Neural crest cell (in vitro differentiated cells): Measurements from ENCODE around the gene FBXL17. TPM values are rescaled to one million over a fixed set of nuclear protein-coding genes. Genes with fewer than 3 reads are reported as not detected.

Experiments used
- DNase-seq: peaks from one replicate; pipeline ENCODE4 v3.0.0; 2021; ENCODE audit warnings: low read depth, mixed read lengths, low spot score
- H3K27ac Mint-ChIP-seq: one replicate; pipeline ENCODE4 v1.8.0; 2021; ENCODE audit warnings: mild to moderate bottlenecking, mixed read lengths; ENCODE audit not compliant: unreplicated experiment
- H3K27me3 Mint-ChIP-seq: 2 replicates; pipeline ENCODE4 v1.8.0; 2021; ENCODE audit warnings: low read depth, mild to moderate bottlenecking, mixed read lengths
- H3K36me3 Mint-ChIP-seq: 2 replicates; pipeline ENCODE4 v1.8.0; 2021; ENCODE audit warnings: low read depth, mild to moderate bottlenecking, mixed read lengths
- H3K4me1 Mint-ChIP-seq: 2 replicates; pipeline ENCODE4 v1.8.0; 2021; ENCODE audit warnings: mixed read lengths
- H3K4me3 Mint-ChIP-seq: one replicate; pipeline ENCODE4 v1.8.0; 2021; ENCODE audit warnings: mild to moderate bottlenecking, mixed read lengths
- H3K9me3 Mint-ChIP-seq: 2 replicates; pipeline ENCODE4 v1.8.0; 2021; ENCODE audit warnings: mixed read lengths
- total RNA-seq: library from RNA; stranded (reverse); gene quantifications from 2 replicates; pipeline ENCODE4 v1.2.1, GENCODE V29; 2021
- TF ChIP-seq, protein P1 (sequence below): fragments of 200-600 bp; sonication (generic); conservative IDR thresholded peaks from 2 replicates; pipeline ENCODE4 v1.5.0; 2021; ENCODE audit warnings: antibody characterized with exemption, mild to moderate bottlenecking

Gene FBXL17
- total RNA-seq, 1 donor from 2014 or later = 17.8 TPM

DNA sequence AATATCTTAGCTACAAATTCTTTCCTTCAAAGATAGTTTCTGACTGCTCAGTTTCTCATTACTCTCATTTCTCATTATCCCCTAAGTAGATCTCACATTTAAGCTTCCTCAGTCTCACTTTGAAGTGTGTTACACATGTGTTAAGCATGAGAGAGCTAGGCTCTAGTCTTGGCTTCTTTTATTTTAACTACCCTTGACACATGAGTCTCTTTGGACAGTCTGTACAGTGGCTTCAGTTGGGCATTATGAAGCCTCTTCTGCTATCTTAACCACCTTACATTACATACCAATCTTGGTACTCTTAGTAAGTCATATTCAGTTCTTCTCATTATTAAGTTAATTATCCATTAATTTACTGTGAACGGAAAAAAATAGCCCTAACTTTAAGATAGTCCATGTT is 232.5 kb downstream of the FBXL17 start:
- H3K4me1 Mint-ChIP-seq = no peaks in the 10 kb centered on the region

DNA sequence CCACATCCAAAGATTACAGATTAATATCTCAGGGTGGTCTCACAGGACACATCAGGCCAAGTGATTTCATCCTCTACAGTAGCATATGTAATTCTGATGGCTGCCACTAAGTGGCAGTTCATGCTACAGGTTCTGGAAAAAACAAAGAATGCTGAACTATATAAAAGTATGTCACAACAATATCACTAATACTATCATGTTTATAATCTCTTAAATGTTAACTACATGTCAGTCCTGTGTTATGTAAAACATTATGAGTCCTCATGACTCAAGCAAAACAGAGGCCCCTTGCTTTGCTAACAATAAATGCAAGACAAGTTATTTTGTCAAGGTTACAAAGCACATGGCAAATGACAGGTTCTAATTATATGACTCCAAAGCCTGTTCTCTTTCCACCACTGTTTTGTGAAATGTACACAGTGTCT is 233.2 kb downstream of the FBXL17 start:
- peaks cover 5% of the 10 kb centered on the region for H3K9me3 Mint-ChIP-seq
- H3K27ac Mint-ChIP-seq = no peak overlapping the region
- H3K36me3 Mint-ChIP-seq = peaks cover 4% of the 10 kb centered on the region
- H3K27me3 Mint-ChIP-seq = no peaks in the 10 kb centered on the region
- TF ChIP-seq, protein P1, sequence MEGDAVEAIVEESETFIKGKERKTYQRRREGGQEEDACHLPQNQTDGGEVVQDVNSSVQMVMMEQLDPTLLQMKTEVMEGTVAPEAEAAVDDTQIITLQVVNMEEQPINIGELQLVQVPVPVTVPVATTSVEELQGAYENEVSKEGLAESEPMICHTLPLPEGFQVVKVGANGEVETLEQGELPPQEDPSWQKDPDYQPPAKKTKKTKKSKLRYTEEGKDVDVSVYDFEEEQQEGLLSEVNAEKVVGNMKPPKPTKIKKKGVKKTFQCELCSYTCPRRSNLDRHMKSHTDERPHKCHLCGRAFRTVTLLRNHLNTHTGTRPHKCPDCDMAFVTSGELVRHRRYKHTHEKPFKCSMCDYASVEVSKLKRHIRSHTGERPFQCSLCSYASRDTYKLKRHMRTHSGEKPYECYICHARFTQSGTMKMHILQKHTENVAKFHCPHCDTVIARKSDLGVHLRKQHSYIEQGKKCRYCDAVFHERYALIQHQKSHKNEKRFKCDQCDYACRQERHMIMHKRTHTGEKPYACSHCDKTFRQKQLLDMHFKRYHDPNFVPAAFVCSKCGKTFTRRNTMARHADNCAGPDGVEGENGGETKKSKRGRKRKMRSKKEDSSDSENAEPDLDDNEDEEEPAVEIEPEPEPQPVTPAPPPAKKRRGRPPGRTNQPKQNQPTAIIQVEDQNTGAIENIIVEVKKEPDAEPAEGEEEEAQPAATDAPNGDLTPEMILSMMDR = peak; percentile 67
- no peak overlapping the region for H3K4me3 Mint-ChIP-seq
- H3K4me1 Mint-ChIP-seq = no peaks in the 10 kb centered on the region
- no peak for DNase-seq

More for the DNA sequence above, 232.5 kb downstream of the FBXL17 start:
- Mint-ChIP-seq H3K27me3 (no peaks in the 10 kb centered on the region), H3K27ac (peak overlapping the region; percentile 30), H3K36me3 (peaks cover 7% of the 10 kb centered on the region), H3K4me3 (no peak overlapping the region), H3K9me3 (peaks cover 8% of the 10 kb centered on the region)
- no peak for DNase-seq
- TF ChIP-seq, protein P1 = no peak

DNA sequence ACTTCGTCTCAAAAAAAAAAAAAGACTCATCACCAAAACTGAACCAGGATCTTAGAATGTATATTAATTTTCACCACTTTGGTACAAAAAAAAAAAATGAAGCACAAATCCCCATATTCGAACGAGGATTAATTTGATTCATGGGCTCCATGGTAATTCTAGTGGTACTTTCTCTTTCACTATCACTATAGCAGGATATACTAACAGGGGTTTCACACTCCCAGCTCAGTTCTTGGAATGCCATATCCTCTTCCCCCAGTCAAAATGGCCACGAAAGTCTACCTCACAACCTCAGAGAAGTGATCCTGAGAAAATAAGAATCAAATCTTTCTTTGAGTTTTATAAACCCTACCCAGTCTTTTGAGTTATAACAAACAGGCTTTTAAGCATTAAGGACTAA is 235.7 kb downstream of the FBXL17 start:
- DNase-seq = no peak
- Mint-ChIP-seq H3K4me1 (no peaks in the 10 kb centered on the region), H3K27me3 (no peaks in the 10 kb centered on the region), H3K4me3 (no peak overlapping the region), H3K27ac (no peak overlapping the region), H3K9me3 (no peaks in the 10 kb centered on the region), H3K36me3 (peaks cover 4% of the 10 kb centered on the region)
- TF ChIP-seq, protein P1 = no peak

DNA sequence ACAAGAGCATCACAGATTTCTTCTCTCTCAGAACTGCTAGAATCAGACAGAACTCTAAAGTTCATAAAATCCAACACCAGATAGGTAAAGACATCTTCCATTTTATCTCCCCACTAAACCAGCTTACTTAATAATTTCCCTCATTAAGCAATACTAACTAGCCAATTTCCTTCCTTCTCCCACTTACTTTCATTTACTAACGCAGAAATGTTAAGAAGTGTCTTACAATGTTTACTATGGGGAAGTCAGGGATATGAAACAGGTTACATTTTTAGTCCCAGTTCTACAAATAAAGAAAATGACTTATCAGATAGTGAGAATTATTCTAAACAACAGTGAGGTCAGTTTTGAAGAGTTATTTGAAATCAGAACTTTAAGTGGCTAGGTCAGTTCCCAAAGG is 236.5 kb downstream of the FBXL17 start:
- no peak overlapping the region for H3K27ac Mint-ChIP-seq
- H3K9me3 Mint-ChIP-seq = no peaks in the 10 kb centered on the region
- no peaks in the 10 kb centered on the region for H3K27me3 Mint-ChIP-seq
- H3K4me3 Mint-ChIP-seq = no peak overlapping the region
- TF ChIP-seq, protein P1 = no peak
- H3K36me3 Mint-ChIP-seq = peaks cover 4% of the 10 kb centered on the region
- H3K4me1 Mint-ChIP-seq = no peaks in the 10 kb centered on the region
- no peak for DNase-seq

DNA sequence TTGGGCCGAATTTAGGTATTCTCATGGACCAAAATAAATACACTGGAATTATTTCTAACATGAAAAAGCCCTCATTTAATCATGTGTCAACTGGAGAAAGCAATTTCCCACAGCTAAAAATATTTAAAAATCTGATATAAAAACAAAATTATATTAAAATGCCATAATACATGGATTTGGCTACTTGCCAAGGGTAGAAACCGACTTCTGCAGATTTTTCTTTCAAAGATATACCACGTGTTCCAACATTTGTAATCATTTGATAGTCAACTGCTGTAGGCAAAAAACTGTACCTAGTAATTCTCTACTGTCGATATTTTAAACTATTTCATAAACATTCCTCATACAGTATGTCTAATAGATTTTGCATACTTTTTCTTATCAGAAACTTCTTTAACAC is 237.6 kb downstream of the FBXL17 start:
- TF ChIP-seq, protein P1 = no peak
- H3K36me3 Mint-ChIP-seq = peaks cover 4% of the 10 kb centered on the region
- no peak overlapping the region for H3K27ac Mint-ChIP-seq
- H3K27me3 Mint-ChIP-seq = no peaks in the 10 kb centered on the region
- H3K4me1 Mint-ChIP-seq = no peaks in the 10 kb centered on the region
- H3K4me3 Mint-ChIP-seq = no peak overlapping the region
- no peaks in the 10 kb centered on the region for H3K9me3 Mint-ChIP-seq
- no peak for DNase-seq

DNA sequence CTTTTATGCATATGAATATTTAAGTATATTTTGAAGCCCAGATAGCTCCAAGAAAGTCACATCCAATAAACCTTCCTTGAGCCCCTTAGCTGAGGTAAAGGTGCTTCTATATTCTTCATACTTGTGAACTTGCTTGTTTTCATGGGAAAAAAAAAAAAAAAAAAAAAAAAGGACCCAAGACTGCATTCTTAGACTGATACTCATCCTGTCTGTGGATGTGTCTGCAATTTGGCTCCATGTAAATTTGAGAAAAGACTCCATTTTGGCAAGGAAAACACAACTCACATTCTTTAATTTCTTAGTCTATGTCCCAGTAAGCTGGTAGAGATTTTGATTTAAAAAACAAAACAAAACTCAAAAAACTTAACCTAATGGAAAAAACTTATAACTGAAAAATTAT is 238.3 kb downstream of the FBXL17 start:
- H3K27ac Mint-ChIP-seq = no peak overlapping the region
- peaks cover 4% of the 10 kb centered on the region for H3K36me3 Mint-ChIP-seq
- H3K27me3 Mint-ChIP-seq = no peaks in the 10 kb centered on the region
- H3K4me3 Mint-ChIP-seq = no peak overlapping the region
- TF ChIP-seq, protein P1 = no peak
- no peaks in the 10 kb centered on the region for H3K9me3 Mint-ChIP-seq
- no peaks in the 10 kb centered on the region for H3K4me1 Mint-ChIP-seq
- DNase-seq = no peak
